RWPE1 (cell line): ENCODE data around the gene ZNF654.

ENCODE experiments used
- CTCF ChIA-PET: fragments of 350-600 bp; sonication (Branson Sonifier 250); formaldehyde crosslinking; extraction: SDS; loops from one replicate; lab custom pipeline; 2021; lab: Yijun Ruan, JAX
- POLR2A ChIA-PET: fragments of 400-600 bp; formaldehyde crosslinking; extraction: SDS; loops from one replicate; lab custom pipeline; 2020; ENCODE audit warnings: antibody characterized with exemption; ENCODE audit not compliant: low non-redundant PET; lab: Yijun Ruan, JAX
- DNase-seq: peaks from one replicate; pipeline ENCODE4 v3.0.0; 2012; ENCODE audit warnings: low spot score
- H3K27ac ChIP-seq: fragments of 450-650 bp; 2 replicates; pipeline ENCODE4 v1.5.1; 2017
- TF ChIP-seq, protein P1 (sequence below): fragments of 450-650 bp; conservative IDR thresholded peaks from 2 replicates; pipeline ENCODE4 v1.5.1; 2017; ENCODE audit warnings: low read depth, mild to moderate bottlenecking

The ZNF654 gene

GRCh38 chr3:88036221-88036620, 22.8 kb upstream of the ZNF654 start:
- no peak for DNase-seq
- ChIA-PET CTCF (no interaction called here), POLR2A (no interaction called here)
- no peak overlapping the region for H3K27ac ChIP-seq
- TF ChIP-seq, protein P1, sequence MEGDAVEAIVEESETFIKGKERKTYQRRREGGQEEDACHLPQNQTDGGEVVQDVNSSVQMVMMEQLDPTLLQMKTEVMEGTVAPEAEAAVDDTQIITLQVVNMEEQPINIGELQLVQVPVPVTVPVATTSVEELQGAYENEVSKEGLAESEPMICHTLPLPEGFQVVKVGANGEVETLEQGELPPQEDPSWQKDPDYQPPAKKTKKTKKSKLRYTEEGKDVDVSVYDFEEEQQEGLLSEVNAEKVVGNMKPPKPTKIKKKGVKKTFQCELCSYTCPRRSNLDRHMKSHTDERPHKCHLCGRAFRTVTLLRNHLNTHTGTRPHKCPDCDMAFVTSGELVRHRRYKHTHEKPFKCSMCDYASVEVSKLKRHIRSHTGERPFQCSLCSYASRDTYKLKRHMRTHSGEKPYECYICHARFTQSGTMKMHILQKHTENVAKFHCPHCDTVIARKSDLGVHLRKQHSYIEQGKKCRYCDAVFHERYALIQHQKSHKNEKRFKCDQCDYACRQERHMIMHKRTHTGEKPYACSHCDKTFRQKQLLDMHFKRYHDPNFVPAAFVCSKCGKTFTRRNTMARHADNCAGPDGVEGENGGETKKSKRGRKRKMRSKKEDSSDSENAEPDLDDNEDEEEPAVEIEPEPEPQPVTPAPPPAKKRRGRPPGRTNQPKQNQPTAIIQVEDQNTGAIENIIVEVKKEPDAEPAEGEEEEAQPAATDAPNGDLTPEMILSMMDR: no peak

- POLR2A ChIA-PET: no interaction called here
- CTCF ChIA-PET: no interaction called here
- TF ChIP-seq, protein P1: no peak
- H3K27ac ChIP-seq: no peak overlapping the region
- peak; percentile 3 for DNase-seq
These were observed 20.5 kb upstream of the ZNF654 start for GRCh38 chr3:88038566-88038965.

DNA sequence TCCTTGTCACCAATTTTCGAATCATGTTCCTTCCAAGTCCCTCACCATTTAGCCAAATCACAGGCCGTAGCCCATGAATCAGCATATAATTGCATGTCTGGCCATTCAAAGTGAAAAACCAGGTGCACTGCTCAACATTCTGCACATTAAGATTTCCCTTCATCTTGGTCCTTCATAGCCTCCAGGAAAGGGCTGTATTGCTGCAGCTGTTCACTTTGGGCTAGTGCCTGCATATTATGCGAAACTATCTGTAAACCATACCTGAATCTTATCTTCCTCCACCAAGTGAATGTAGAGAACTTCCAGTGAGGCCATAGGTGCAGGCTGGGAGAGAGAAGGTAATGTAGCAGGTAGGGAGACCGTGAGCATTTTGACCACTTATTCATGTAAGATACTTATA, 18.5 kb upstream of the ZNF654 start:
- ChIA-PET POLR2A (no interaction called here), CTCF (no interaction called here)
- DNase-seq: no peak
- TF ChIP-seq, protein P1: no peak
- H3K27ac ChIP-seq: no peak overlapping the region

DNA sequence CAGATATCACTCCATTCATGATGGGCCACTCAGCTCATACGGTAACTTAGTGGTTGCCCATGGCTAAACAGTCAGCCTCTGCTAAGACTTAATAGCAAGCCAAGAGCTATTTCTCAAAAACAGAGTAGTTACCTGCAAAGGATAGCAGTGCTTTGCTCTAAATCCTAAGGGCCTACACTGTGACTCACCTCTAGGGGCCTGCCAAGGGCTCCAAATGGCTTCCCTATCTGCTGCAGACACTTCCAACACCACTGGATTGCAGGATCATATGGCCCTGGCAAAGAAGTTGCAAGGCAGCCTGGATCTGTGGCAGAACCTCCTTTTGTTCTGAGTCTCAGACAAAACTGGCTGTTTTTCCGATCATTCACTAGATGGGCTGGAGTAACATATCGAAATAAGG, 18.1 kb upstream of the ZNF654 start:
- no peak for DNase-seq
- H3K27ac ChIP-seq: no peak overlapping the region
- CTCF ChIA-PET: no interaction called here
- POLR2A ChIA-PET: no interaction called here
- TF ChIP-seq, protein P1: no peak

GRCh38 chr3:88044411-88044810, 14.6 kb upstream of the ZNF654 start:
- ChIA-PET CTCF (interaction anchor here (0.6 kb wide), 1 partner anchor 789 kb away, joined by 3 read pairs; no protein-coding TSS in a partner anchor), POLR2A (no interaction called here)
- no peak overlapping the region for H3K27ac ChIP-seq
- TF ChIP-seq, protein P1: no peak
- DNase-seq: no peak

DNA sequence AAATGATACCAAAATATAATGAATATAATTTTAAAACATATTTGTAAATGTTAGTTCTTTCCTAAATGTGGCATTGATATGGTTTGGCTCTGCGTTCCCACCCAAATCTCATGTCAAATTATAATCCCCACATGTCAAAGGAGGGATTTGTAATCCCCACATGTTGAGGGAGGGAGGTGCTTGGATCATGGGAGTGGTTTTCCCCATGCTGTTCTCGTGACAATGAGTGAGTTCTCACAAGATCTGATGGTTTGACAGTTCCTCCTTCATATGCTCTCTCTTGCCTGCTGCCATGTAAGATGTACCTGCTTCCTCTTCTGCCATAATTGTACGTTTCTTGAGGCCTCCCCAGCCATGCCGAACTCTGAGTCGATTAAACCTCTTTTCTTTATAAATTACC, 12.3 kb upstream of the ZNF654 start:
- TF ChIP-seq, protein P1: no peak
- no peak for DNase-seq
- CTCF ChIA-PET: no interaction called here
- POLR2A ChIA-PET: no interaction called here
- no peak overlapping the region for H3K27ac ChIP-seq
